ENCODE measurements around the gene TSR3.

The TSR3 gene

DNA sequence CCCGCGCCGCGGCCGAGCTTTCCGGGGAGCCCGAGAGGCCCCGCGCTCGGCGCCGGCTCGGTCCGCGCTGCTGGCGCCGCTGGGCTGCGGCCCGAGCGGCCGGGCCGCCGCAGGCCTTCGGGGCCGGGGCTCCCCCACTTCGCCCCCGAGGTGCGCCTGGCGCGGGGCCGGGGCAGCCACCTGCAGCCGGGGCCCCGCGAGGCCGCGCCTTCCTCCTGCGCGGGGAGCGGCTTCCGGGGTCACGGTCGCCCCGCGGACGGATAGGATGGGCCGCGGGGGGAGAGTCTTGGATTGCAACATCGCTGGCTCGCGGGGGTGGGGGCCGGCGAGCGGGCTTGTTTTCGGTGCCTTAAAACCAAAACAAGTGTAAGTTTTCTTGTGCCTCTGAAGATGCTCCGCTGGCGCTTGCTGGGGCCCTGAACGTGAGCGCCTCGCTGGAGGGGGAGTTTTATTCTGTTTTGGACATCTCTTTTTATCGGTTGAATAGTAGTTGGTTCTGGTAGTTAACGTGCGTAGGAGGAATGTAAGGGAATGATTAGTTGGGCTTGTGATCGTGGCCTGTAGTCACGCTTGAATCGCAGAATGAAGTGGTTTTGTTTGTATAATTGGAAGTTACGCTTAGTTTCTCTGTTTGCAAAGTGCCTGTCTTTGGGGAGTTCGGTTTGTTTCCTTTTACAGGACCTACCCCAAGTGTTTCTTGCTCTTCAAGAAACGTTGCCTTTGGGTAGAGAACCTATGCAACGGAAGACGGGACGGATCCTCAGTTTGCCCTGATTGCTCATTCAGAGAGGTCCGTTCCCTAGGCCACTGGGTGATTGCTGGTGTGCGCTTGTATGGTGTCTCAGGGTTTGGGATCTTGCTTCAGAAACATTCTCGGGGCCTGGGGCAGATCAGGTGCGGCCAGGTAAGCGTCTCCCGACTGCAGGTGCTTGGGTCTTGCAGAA is 41.5 kb downstream of the TSR3 start:
- peak overlapping the region; percentile 95 for H2BK120ac ChIP-seq (ENCODE audit: low read depth, low read length)
- no peak overlapping the region for H2AFZ ChIP-seq (ENCODE audit: low read depth, low read length)
- 2% methylated on average over 58 of the region's 77 CpGs for WGBS
- no peaks in the 10 kb centered on the region for H3K9me3 ChIP-seq (ENCODE audit: control insufficient read depth, low read length)
- no peaks in the 10 kb centered on the region for H3K27me3 ChIP-seq (ENCODE audit: control insufficient read depth in 1 of 2, insufficient read depth in 1 of 2, low read length in 2 of 2)
- DNase-seq: peak; percentile 54
- H3K27ac ChIP-seq (ENCODE audit: low read length, poor library complexity, severe bottlenecking): peak overlapping the region; percentile 63
- H4K91ac ChIP-seq (ENCODE audit: low read length): no peak overlapping the region
- H2BK12ac ChIP-seq (ENCODE audit: low read length in 2 of 2): no peak overlapping the region
- H3K14ac ChIP-seq (ENCODE audit: low read length in 2 of 2): peak overlapping the region in 1 of 2 experiments; percentile 35
- no peaks in the 10 kb centered on the region for H3K79me1 ChIP-seq (replicated peaks; ENCODE audit: low read length, poor library complexity, severe bottlenecking)
- peaks cover 17 to 33% of the 10 kb centered on the region in 2 experiments for H3K36me3 ChIP-seq (ENCODE audit: control insufficient read depth in 1 of 2, insufficient read depth in 2 of 2, low read depth in 1 of 2, low read length in 2 of 2)
- no peak overlapping the region for H2AK5ac ChIP-seq (ENCODE audit: low read length, severe bottlenecking)
- peak overlapping the region; percentile 25 to 94 for H3K4ac ChIP-seq (ENCODE audit: low read depth in 1 of 2, low read length in 2 of 2)
- H3K4me3 ChIP-seq (ENCODE audit: insufficient read depth in 1 of 2, low read depth in 1 of 2, low read length in 2 of 2): peak overlapping the region; percentile 73 to 92
- H3K4me2 ChIP-seq (ENCODE audit: low read length, poor library complexity, severe bottlenecking): peak overlapping the region; percentile 96
- H3K18ac ChIP-seq (ENCODE audit: low read depth in 1 of 2, low read length in 2 of 2): peak overlapping the region; percentile 58 to 68
- peak overlapping the region; percentile 92 for H3K9ac ChIP-seq (ENCODE audit: low read length)
- peaks cover 29% of the 10 kb centered on the region for H3K4me1 ChIP-seq (ENCODE audit: control insufficient read depth, insufficient read depth, low read depth, low read length)
- H3K23ac ChIP-seq (ENCODE audit: low read length in 2 of 2): peak overlapping the region in 1 of 2 experiments; percentile 34
- H4K8ac ChIP-seq (ENCODE audit: low read length): no peak overlapping the region
- H2BK15ac ChIP-seq (ENCODE audit: low read depth, poor library complexity, severe bottlenecking): no peak overlapping the region
- no peak overlapping the region for H2BK5ac ChIP-seq (ENCODE audit: low read depth, low read length, poor library complexity, severe bottlenecking)

DNA sequence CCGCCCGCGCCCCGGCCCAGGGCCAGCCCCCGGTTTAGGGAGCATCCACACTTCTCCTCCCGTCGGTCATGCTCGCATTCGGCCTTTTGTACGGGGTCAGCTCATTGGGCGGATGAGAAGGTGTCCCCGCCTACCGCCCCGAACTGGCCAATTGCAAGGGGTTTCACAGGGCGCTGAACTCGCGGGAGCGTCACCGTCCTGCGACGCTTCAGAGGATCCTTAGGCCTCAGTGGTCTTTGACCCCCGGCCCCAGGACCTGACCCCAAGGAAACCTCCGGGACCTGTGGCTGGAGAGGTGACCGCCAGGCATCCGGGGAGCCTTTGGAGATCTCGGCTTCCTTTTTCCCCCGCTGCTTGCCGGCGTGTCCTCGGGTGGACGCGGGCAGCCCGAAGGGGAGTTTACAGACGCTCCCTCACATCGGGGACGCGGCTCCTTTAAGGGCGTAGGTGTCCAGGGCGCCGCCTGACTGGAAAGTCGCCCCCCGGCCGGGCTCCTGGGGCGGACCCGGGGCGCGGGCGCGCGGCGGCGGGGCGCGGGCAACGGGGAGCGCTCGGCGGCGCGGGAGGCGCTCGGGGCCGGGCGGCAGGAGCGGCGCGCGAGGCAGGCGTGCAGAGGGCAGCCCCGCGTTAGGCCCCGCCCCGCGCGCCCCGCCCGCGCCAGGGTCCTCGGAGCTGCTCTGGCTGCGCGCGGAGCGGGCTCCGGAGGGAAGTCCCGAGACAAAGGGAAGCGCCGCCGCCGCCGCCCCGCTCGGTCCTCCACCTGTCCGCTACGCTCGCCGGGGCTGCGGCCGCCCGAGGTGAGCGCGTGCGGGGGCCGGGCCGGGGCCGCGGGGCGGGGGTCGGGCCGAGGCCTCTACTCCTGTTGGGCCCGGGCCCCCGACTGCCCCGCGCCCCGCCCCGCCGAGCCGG is 42.4 kb downstream of the TSR3 start, which contains the start of gene UBE2I:
Gene UBE2I (plus strand): TSS at position 660 of the 909 bp plus-strand sequence. CDS start 4,395 bp downstream, outside the sequence.
- Histone ChIP-seq H3K4me1 (ENCODE audit: control insufficient read depth, insufficient read depth, low read depth, low read length) (peaks cover 26% of the 10 kb centered on the region), H3K27ac (ENCODE audit: low read length, poor library complexity, severe bottlenecking) (peak within 1 kb of the TSS; percentile 98), H3K79me1 (replicated peaks; ENCODE audit: low read length, poor library complexity, severe bottlenecking) (no peaks in the 10 kb centered on the region), H3K4me2 (ENCODE audit: low read length, poor library complexity, severe bottlenecking) (peak within 1 kb of the TSS; percentile 96), H3K4ac (ENCODE audit: low read depth in 1 of 2, low read length in 2 of 2) (peak within 1 kb of the TSS; percentile 87 to 98), H3K9me3 (ENCODE audit: control insufficient read depth, low read length) (no peaks in the 10 kb centered on the region), H2AFZ (ENCODE audit: low read depth, low read length) (peak within 1 kb of the TSS; percentile 19), H3K36me3 (ENCODE audit: control insufficient read depth in 1 of 2, insufficient read depth in 2 of 2, low read depth in 1 of 2, low read length in 2 of 2) (peaks cover 8 to 23% of the 10 kb centered on the region in 2 experiments), H2BK120ac (ENCODE audit: low read depth, low read length) (peak within 1 kb of the TSS; percentile 99), H2BK15ac (ENCODE audit: low read depth, poor library complexity, severe bottlenecking) (peak within 1 kb of the TSS; percentile 98), H2AK5ac (ENCODE audit: low read length, severe bottlenecking) (no peak within 1 kb of the TSS), H3K23ac (ENCODE audit: low read length in 2 of 2) (peak within 1 kb of the TSS in 1 of 2 experiments; percentile 34), H4K91ac (ENCODE audit: low read length) (peak within 1 kb of the TSS; percentile 99), H3K18ac (ENCODE audit: low read depth in 1 of 2, low read length in 2 of 2) (peak within 1 kb of the TSS; percentile 79 to 93), H2BK12ac (ENCODE audit: low read length in 2 of 2) (peak within 1 kb of the TSS in 1 of 2 experiments; percentile 45), H3K14ac (ENCODE audit: low read length in 2 of 2) (peak within 1 kb of the TSS in 1 of 2 experiments; percentile 35), H3K27me3 (ENCODE audit: control insufficient read depth in 1 of 2, insufficient read depth in 1 of 2, low read length in 2 of 2) (no peaks in the 10 kb centered on the region), H3K4me3 (ENCODE audit: insufficient read depth in 1 of 2, low read depth in 1 of 2, low read length in 2 of 2) (peak within 1 kb of the TSS; percentile 73 to 92), H3K9ac (ENCODE audit: low read length) (peak within 1 kb of the TSS; percentile 100), H2BK5ac (ENCODE audit: low read depth, low read length, poor library complexity, severe bottlenecking) (peak within 1 kb of the TSS; percentile 100), H4K8ac (ENCODE audit: low read length) (peak within 1 kb of the TSS; percentile 100)
- peak; percentile 98 for DNase-seq
- WGBS: under 1% methylated on average over 50 of the region's 117 CpGs

DNA sequence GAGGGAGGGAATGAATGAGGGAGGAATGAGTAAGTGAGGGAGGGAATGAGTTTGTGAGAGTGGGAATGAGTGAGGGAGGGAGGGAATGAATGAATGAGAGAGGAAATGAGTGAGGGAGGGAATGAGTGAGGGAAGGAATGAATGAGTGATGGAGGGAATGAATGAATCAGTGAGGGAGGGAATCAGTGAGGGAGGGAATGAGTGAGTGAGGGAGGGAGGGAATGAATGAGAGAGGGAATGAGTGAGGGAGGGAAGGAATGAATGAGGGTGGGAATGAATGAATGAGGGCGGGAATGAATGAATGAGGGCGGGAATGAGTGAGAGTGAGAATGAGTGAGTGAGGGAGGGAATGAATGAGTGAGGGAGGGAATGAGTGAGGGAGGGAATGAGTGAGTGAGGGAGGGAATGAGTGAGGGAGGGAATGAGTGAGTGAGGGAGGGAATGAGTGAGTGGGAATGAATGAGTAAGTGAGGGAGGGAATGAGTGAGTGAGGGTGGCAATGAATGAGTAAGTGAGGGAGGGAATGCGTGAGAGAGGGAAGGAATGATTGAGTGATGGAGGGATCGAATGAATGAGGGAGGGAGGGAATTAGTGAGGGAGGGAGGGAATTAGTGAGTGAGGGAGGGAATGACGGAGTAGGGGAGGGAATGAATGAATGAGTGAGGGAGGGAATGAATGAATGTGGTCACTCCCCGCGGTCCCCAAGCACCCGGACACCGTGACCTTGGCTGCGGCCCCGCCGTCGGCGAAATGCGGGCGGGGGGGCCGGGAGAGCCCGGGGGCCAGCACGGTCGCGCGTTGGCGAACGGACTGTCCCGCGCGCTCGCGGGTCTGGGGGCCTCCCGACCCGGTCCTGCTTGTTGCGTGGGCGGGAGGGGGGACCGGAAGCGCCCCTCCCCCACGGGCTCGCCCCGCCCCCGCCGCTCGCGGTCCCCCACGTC is 43.4 kb downstream of the TSR3 start:
- H3K23ac ChIP-seq (ENCODE audit: low read length in 2 of 2): peak overlapping the region in 1 of 2 experiments; percentile 26
- H3K79me1 ChIP-seq (replicated peaks; ENCODE audit: low read length, poor library complexity, severe bottlenecking): no peaks in the 10 kb centered on the region
- H4K91ac ChIP-seq (ENCODE audit: low read length): peak overlapping the region; percentile 3
- peaks cover 3 to 15% of the 10 kb centered on the region in 2 experiments for H3K36me3 ChIP-seq (ENCODE audit: control insufficient read depth in 1 of 2, insufficient read depth in 2 of 2, low read depth in 1 of 2, low read length in 2 of 2)
- peak overlapping the region in 1 of 2 experiments; percentile 45 for H2BK12ac ChIP-seq (ENCODE audit: low read length in 2 of 2)
- H3K9ac ChIP-seq (ENCODE audit: low read length): peak overlapping the region; percentile 67
- H3K27me3 ChIP-seq (ENCODE audit: control insufficient read depth in 1 of 2, insufficient read depth in 1 of 2, low read length in 2 of 2): no peaks in the 10 kb centered on the region
- H3K14ac ChIP-seq (ENCODE audit: low read length in 2 of 2): peak overlapping the region in 1 of 2 experiments; percentile 26
- H2BK120ac ChIP-seq (ENCODE audit: low read depth, low read length): peak overlapping the region; percentile 58
- H3K18ac ChIP-seq (ENCODE audit: low read depth in 1 of 2, low read length in 2 of 2): peak overlapping the region; percentile 43 to 76
- no peak overlapping the region for H3K27ac ChIP-seq (ENCODE audit: low read length, poor library complexity, severe bottlenecking)
- peak; percentile 72 for DNase-seq
- H2BK5ac ChIP-seq (ENCODE audit: low read depth, low read length, poor library complexity, severe bottlenecking): peak overlapping the region; percentile 68
- H3K4me3 ChIP-seq (ENCODE audit: insufficient read depth in 1 of 2, low read depth in 1 of 2, low read length in 2 of 2): peak overlapping the region; percentile 61 to 78
- peak overlapping the region; percentile 19 for H2AFZ ChIP-seq (ENCODE audit: low read depth, low read length)
- WGBS: 5% methylated on average over 36 of the region's 43 CpGs
- H4K8ac ChIP-seq (ENCODE audit: low read length): peak overlapping the region; percentile 33
- peaks cover 20% of the 10 kb centered on the region for H3K4me1 ChIP-seq (ENCODE audit: control insufficient read depth, insufficient read depth, low read depth, low read length)
- H3K4me2 ChIP-seq (ENCODE audit: low read length, poor library complexity, severe bottlenecking): peak overlapping the region; percentile 70
- no peak overlapping the region for H2AK5ac ChIP-seq (ENCODE audit: low read length, severe bottlenecking)
- no peak overlapping the region for H2BK15ac ChIP-seq (ENCODE audit: low read depth, poor library complexity, severe bottlenecking)
- H3K4ac ChIP-seq (ENCODE audit: low read depth in 1 of 2, low read length in 2 of 2): peak overlapping the region in 1 of 2 experiments; percentile 83
- H3K9me3 ChIP-seq (ENCODE audit: control insufficient read depth, low read length): no peaks in the 10 kb centered on the region
